Measurements from ENCODE around the gene TCOF1.
"Not testable (repeated sequence)": the region's sequence is repeated elsewhere in the genome, so short reads cannot be mapped to it uniquely, and the experiment has no call there.

TCOF1 gene

DNA sequence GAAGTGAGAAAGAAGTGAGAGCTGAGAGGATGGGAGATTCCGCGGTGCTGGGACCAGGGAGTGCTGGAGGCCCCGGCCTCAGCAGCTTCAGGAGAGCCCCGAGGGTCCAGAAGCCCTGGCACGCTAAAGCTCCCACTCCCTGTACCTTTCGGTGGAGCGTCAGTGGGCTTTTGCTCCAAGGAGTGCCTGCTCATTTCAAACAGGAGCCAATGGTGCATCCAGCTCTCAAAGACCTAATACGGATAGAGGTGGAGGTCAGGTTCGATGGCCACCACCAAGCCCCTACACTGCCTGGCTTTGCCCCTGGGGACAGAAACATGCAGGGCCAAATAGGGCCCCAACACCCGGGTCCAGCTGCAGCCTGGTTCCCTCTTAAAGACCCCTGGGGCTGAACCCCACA is 47.0 kb downstream of the TCOF1 start:
- DNase-seq (ENCODE audit: low read depth): no peak

DNA sequence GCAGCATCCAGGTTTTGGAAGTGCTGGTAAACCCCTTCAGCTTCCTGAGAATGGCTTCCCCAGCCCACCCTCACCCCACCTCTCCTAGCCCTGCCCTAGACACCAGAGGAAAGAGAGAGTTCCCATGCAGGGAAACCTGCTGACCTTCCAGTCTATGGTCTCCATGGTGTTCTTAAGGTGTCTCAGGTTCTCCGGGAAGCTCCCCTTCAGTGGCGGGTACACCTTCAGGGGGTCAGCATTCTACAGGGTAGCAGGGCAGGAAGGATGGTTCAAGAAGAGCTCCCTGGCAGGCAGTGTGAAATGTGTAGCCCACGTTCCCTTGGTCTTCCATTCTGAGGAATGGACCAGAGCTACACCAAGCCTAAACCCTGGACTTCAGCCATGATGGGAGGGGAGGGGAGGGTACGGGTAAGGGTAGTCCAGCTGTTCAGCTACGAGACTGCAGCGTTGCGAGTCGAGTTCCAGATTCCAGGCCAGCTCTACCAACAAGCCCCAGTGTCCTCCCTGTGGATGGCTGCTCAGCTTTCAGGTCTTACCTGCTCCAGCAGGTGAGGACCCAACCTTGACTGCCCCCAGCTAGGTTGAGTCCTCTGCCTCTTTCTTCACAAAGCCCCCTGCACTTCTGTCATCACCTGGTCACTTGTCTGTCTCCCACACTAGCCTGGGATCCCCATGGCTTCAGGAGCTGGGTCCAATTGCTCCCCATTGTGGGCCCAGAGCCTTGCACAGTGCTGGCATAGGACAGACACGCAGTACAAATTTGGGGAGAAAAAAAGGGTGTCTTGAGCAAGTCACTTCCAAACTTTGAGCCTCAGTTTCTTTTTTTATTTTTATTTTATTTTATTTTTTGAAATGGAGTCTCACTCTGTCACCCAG is 47.7 kb downstream of the TCOF1 start:
- DNase-seq (ENCODE audit: low read depth): no peak

DNA sequence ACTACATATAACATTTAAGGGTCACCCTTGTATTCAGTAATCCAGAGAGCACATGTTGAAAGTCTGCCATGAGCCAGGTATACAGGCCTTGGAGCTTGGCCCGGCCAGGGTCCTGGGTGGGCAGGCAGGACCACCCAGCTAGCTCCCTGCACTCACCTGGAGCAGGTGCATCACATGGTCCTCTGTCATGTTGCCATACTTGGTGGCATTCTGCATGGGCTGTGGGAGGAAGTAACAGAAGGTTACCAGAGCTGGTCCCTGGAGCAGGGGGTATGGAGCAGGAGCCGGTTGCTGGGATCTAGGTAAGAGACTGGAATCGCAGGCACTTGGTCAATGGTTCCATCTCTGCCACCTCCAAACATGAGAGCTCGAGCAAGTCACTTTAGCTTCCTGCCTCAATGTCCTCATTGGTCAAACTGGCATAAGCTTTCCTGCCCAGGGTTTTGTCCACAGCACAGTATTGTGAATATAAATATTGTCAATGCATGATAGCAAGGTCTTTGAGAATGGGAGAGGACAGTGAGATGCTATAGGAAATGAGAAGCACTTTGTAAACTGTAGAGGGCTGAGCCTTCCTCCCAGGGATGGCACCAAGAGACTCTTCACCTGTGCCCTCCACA is 48.7 kb downstream of the TCOF1 start:
- DNase-seq (ENCODE audit: low read depth): no peak

DNA sequence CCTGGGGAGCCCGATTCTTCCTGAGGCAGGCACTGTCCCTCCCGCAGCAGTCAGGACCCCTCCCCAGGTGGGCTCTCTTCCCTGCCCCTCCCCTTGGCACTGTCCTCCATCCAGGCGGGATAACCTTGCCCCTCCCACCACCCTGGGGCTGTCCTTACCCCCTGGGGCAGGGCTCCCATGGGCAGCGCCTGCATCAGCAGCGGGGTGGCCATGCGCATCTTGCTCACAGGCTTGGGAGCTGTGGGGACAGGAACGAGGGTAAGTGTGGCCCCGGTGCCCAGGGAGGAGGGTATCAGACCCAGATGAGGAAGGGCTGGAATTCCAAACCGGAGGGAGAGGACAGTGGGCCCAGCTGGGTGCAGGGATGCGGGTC is 49.2 kb downstream of the TCOF1 start:
- DNase-seq (ENCODE audit: low read depth): no peak

DNA sequence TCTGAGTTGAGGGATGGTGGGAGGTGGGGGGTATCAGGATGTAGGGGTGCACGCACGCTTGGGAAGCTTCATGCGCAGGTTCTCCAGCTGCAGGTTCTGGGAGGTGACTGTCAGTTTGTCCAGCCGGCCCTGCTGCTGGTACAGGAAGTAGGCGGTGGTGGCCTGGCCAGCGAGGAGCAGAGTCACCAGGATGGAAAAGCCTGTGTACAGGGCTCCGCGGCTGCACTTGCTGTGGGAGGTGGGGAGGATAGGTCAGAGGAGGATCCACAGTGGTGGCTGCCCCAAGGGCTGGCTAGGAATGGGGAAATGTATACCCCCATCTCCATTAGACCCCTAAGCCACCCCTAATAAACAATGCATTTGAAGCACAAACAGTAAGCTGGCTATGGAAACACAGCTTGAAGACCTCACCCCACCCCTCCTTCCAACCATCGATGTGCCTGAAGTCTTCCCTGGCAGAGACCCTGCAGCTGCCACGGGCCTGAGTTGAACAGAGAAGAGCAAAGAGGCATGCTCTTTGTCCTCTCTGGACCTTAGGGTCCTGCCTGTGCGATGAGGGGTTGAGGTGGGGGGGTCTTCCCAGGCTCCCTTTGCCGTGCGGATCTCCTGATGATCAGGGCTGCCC is 49.7 kb downstream of the TCOF1 start:
- DNase-seq (ENCODE audit: low read depth): no peak

DNA sequence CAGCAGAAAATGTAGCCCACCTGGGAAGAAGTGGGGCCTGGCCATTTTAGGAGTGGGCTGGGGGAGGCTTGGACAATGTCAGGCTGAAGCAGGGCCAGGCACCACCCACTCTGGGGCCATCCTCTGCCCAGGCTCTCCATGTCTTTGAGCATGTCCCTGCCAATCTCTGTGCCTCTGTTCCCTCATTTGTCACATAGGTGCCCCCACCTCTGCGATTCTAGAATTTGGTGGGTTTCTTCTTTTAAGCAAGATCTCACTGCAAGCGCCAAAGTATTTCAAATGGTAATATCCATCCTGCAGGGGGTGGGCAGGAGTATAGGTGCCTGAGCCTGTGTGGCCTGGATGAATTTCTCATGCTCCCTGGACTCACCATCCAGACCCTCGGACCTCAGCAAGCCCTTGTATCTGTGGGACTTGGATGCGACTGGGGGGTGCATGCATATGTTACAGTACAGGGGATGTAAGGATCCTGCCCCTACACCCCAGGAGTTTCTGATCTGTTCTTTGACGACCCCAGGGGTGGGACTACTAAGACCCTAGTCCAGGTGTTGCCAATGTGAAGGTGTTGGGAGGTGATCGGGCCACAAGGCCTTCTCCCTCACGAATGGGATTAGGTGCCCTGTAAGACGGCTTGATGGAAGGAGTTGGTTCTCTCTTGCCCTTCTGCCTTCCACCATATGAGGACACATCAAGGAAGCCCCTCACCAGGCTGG is 50.9 kb downstream of the TCOF1 start:
- no peak for DNase-seq (ENCODE audit: low read depth)

DNA sequence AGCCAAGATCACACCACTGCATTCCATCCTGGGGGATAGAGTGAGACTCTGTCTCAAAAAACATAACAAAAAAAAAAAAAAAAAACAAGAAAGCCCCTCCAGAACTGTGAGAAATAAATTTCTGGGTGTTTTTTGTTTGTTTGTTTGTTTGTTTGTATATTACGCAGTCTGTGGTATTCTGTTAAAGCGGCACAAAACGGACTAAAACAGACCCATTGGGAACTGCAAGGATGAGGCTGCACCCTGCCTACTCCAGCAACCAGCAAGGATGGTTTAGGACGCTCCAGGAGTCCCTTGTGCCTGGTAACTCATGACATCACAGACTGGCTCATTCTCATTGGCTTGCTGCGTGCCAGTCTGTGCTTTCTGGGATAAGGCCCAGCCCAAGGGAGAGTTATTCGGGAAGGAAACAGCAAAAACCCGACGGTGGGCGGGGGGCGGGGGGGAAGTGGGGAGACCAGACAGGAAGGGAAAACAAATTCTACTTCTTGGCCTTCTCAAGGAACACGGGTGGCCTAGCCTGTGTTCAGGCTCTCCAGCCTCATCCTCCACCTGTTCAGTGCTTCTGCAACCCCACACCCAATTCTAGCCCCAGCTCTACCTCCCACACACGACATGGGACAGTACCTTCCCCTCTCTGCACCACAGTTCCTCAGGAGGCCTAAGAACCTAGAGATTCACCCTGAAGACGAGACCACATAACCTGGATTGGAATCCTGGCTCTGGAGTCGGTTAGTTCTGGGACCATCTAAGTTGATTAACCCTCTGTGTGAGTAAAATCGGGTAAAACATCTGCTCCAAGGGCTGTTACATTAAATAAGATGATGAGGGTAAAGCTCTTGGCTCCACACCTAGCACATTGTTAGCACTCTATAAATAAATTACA is 52.4 kb downstream of the TCOF1 start:
- DNase-seq (ENCODE audit: low read depth): peak; percentile 29

DNA sequence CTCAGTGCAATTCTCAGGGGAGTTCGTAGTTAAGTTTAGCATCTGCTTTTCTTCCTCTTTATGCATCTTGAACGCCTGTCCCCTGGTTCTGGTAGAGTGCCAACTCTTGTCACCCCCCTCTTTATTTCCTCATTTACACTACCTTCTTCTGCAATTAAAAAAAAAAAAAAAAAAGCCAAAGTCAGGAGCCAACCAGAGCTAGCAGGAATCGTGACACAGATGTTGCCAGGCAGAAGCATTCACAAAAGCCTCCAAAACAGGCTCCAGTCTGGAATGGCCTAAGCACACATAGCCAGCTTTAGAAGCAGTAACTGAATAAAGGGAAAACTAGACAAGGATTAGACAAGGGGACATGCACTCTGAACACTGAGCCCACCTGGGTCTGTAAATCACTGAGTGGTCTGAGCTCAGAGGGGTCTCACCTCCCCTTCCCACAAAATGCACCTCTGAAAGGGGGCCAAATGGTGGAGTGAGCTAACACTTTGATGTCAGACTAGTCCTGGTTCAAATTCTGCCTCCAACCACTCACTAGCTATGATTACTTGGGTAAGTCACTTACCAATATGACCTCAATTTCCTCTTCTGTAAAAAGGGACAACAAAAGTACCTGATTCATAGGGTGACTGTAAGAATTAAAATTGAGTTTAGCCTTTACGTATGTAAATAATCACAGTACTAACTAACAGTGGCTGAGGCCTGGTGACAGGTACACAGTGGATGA is 53.2 kb downstream of the TCOF1 start:
- no peak for DNase-seq (ENCODE audit: low read depth)

DNA sequence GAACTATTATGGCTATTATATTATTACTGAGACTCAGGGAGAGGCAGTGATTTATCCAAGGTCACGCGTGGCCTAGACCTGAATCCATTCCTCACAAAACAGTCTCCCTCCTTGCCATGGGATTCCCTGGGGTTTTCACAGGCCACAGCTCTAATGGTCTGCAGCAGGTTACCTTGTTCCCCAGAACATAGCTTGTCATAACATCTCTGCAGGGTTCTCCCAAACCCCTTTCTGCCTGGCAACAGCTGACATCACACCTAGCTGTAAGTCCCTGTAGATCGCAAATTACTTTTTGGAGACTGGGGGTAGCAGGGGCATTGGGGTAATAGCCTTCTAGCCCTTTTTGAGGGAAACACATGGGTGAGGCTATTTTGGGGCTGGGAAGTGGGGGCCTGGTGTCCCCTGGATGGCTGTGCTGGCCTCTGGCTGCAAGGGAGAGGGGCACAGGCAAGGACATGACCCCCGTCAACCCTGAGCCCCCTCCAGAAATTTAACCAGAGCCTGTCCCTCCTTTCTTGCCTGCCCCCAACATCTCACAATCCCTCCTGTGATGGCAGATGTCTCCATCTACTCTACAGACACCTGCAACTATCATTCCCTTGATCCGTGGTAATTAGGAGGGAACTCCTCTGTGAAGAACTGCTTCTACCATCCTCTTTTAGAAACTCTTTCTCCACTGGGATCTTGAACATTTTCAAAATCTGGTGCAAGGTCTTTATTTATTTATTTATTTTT is 53.9 kb downstream of the TCOF1 start:
- no peak for DNase-seq (ENCODE audit: low read depth)

DNA sequence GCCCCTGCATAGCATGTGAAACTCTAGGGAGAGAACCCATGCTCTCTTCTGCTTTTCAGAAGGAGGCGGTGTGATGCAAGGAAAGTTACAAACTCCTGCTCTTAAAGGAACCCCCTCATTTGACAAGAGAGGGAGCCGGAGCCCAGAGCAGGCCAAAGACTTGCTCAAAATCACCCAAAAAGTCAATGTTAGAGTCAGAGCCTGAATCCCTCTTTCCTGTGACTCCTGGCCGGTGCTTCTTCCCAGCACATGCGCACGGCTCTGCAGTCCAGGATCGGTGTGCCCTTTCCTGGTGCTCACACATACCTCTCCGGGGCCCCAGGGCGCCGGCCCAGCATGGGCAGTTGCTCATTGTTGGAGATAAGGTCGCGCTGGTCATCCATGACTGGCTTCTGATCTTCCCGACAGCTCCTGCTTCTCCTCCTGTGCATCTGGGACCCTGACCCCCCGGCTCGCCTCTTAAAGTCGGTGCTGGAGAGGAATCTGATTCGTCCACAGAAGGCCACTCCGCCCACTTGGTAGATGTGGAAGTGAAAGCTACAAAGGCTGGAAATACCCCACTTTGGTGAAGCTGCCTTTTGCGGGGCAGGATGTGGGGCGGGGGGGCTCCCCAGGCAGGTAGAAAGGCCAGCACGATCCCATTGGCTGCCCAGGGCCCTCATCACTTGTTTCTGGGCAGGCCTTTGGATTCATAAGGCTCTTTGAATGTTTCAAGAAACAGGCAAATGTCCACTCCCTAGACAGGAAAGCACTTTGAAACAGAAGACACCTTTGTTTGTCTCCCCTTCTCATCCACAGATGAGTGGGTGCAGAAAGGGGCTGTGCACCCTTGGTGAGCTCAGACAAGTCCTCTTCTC is 55.0 kb downstream of the TCOF1 start, which contains the start of gene CD74:
Gene CD74, minus strand, starts transcription at position 592 of the 857 bp plus-strand sequence. Its CDS starts 161 bp downstream, at position 431.
- DNase-seq (ENCODE audit: low read depth): no peak

DNA sequence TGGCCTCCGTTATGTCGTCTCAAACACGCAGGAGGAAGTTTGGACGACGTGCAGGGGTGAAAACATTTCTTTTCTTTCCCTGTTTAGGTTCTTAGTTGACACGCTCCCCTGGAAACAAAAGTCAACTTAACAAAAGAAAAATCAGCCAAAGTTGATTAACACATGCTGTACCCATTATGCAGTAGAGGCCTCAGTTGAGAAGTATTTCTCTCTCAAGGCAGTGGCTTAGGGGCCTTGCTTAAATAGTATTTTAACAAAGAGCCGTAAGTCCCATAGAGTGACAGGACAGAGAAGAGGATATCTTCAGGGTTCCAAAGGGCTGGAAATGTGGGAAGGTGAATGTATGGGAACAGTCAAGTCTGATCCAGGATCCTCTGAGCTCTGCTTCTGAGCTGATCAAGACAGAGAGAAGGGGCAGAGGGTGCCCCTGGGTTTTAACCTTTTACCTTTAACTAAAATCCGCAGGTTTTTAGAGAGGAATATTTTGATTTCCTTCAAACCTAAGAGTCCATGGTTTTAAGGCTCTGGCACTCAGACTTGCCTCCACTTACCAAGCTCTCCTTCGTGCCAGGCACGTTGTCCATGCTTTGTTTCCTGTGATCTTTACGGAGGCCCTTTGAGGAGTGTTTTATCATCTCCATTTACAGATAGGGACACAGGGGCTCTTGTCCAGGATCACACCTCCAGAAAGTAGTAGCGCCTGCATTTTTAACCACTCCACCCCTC is 55.8 kb downstream of the TCOF1 start:
- no peak for DNase-seq (ENCODE audit: low read depth)

DNA sequence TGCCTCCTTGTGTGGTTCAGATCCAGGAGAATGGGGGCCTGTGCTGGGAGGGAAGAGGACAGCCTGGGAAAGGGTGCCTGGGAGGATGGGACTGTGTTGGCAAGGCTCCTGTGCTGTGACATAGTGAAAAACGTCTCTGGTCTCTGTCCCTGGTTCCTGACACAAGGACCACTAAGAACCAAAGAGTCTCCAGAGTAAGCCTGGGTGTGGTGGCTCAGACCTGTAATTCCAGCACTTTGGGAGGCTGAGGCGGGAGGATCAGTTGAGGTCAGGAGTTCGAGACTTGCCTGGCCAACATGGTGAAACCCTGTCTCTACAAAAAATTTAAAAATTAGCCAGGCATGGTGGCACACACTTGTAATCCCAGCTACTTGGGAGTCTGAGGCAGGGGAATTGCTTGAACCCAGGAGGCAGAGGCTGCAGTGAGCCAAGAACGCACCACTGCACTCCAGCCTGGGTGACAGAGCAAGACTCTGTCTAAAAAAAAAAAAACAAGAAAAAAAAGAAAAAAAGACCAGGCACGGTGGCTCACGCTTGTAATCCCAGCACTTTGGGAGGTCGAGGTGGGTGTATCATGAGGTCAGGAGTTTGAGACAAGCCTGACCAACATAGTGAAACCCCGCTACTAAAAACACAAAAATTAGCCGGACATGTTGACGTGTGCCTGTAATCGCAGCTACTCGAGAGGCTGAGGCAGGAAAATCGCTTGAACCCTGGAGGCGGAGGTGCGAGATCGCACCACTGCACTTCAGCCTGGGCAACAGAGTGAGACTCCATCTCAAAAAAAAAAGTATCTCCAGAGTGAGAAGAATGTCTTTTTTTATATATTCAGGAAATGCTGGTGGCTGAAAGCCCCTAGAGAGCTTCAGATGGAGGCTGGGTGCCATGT is 56.6 kb downstream of the TCOF1 start:
- DNase-seq (ENCODE audit: low read depth): not testable (repeated sequence)

DNA sequence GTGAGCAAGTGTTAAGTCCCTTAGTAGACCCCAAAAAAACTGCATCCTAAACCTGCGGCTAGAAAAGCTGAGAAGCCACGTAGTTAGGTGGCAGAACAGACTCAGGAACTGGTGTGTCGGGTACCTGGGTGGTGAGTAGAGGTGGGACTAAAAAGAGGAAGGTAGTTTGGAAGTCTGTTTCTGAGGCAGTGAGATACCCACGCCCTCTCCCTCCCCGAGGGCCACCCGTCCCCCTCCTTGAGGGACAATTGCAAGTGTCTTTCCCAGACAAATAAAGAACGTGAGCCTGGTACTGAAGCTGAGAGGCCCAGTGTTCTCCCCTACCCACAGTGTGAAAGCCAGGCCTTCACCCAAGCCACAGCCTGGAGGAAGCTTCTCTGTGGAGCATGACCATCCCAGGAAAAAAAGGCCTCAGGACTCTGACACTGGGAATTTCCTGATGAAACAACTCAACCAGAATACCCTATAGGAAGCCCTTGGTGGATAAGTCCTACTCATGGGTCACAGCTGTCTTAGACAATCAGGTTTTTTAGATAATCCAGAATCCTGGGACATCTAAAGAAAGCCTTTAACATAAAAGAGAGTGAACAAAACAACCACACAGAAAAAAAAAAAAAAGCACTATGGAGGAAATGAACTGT is 62.3 kb downstream of the TCOF1 start:
- no peak for DNase-seq (ENCODE audit: low read depth)

DNA sequence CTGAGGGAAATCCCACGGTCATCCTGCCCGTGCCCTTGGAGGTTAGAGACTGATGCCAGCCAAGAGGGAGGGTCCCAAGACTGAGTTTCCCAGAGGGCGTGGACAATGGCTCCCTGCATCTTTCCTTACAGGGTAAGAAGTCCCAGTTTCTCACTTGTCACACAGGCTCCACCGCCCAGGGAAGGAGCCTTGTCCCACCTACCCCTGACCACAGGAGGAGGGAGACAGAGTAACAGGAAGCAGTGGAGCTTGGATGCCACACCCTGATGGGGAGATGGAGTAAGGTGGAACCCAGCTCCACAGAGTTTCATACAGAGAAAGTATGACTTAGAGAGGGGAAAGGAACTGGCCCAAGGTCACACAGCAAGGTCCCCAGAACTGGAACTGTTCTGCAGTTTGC is 64.6 kb downstream of the TCOF1 start:
- DNase-seq (ENCODE audit: low read depth): no peak

DNA sequence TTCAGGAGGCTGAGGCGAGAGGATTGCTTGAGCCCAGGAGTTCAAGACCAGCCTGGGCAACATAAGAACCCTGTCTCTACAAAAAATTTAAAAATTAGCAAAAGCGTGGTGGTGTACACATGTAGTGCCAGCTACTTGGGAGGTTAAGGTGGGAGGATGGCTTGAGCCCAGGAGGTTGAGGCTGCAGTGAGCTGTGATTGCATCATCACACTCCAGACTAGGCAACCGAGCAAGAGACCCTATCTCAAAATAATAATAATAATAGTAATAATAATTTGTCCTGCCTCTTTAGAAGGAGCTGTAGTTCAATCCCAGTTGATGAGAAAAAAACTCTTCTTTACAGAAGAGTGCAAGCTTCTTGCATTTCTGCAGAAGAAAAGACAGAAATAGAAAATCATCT is 65.3 kb downstream of the TCOF1 start:
- no peak for DNase-seq (ENCODE audit: low read depth)

DNA sequence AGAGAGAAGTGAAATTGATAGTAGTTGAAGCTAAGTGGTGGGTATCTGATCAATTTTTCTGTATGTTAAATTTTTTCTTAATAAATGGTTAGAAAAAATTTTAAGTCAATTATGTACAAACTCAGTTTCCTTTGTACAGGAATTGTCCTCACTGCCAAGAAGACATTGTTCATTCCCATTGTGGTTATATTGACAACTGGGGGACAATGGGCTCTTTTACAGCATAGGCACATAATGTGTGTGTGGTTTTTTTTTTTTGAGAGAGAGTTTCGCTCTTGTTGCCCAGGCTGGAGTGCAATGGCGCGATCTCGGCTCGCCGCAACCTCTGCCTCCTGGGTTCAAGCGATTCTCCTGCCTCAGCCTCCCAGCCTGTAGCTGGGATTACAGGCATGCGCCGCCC is 68.7 kb downstream of the TCOF1 start:
- not testable (repeated sequence) for DNase-seq (ENCODE audit: low read depth)

All from HS-27A (cell line).